ENCODE data around the gene COG1.

DNA sequence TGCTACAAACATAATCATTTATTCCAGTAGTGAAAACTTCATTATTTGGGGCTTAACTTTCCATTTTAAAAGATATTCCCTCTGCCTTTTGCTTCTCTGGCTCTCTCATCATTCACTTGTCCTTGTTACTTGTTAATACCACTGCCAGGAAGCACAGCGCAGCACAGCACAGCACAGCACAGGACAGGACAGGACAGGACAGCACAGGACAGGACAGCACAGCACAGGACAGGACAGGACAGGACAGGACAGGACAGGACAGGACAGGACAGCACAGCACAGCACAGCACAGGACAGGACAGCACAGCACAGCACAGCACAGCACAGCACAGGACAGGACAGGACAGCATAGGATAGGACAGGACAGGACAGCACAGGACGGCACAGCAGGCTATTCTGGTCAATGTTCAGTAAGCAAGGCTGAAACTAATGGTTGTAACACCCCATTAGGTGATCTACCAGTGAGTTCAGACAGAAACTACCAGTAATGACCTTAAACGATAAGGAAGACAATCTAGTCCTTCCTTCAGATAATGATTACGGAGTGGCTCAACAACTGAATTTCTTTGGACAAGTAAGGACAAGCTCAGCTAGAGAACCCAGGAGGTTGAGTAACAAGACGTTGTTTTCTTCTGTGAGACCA is 31.9 kb downstream of the COG1 start:
- TF ChIP-seq, protein P1, sequence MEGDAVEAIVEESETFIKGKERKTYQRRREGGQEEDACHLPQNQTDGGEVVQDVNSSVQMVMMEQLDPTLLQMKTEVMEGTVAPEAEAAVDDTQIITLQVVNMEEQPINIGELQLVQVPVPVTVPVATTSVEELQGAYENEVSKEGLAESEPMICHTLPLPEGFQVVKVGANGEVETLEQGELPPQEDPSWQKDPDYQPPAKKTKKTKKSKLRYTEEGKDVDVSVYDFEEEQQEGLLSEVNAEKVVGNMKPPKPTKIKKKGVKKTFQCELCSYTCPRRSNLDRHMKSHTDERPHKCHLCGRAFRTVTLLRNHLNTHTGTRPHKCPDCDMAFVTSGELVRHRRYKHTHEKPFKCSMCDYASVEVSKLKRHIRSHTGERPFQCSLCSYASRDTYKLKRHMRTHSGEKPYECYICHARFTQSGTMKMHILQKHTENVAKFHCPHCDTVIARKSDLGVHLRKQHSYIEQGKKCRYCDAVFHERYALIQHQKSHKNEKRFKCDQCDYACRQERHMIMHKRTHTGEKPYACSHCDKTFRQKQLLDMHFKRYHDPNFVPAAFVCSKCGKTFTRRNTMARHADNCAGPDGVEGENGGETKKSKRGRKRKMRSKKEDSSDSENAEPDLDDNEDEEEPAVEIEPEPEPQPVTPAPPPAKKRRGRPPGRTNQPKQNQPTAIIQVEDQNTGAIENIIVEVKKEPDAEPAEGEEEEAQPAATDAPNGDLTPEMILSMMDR (IDR thresholded peaks at IDR 0.05): no peak
- TF ChIP-seq POLR2A (IDR thresholded peaks at IDR 0.05): no peak
